RKO (cell line): ENCODE data around the gene ARMC9.

Source experiments
- DNase-seq: peaks from one replicate; pipeline ENCODE4 v3.0.0-alpha.2; 2016; ENCODE audit warnings: low spot score

ARMC9 gene

DNA sequence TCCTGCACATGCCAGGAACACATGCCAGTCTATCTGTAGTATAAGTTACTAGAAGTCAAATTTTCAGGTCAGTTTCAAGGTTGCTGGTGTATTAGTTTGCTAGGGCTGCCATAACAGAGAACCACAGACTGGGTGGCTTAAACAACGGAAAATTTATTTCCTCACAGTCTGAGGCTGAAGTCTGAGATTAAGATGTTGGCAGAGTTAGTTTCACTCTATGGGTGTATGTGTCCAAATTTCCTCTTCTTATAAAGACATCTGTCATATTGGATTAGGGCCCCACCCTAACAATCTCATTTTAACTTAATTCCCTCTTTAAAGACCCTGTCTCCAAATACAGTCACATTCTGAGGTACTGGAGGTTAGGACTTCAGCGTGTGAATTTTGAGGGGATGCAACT lies 223.6 kb downstream of the ARMC9 start:
- DNase-seq = no peak

DNA sequence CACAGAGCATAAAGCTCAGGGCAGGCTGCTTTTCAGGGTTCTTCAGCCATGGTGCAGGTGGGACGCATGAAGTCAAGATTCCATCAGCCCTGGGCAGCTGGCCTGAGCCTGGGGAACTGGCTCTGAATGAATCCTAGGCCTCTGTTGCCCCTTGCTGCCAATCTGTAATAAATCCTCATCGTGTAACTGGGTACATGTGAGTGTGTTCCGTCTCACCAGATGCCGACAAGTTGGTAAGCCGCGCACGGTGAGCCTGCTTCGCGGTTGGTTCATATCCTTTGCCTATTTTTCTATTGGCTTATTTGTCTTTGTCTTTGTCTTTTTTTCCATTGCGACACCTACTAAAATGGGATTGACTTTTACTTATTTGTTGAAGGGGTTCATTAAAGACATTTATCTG lies 224.7 kb downstream of the ARMC9 start:
- DNase-seq = no peak
